ENCODE measurements around the gene SMARCE1.

SMARCE1 gene

GRCh38 chr17:40616592-40616991, 31.0 kb downstream of the SMARCE1 start:
- Histone ChIP-seq H3F3A (ENCODE audit: insufficient read depth, low read length) (no peaks in the 10 kb centered on the region), H3K9ac (ENCODE audit: low read length) (no peak overlapping the region), H3K79me2 (ENCODE audit: insufficient read depth, low read length) (no peaks in the 10 kb centered on the region), H3K27me3 (ENCODE audit: insufficient read depth, low read length) (no peaks in the 10 kb centered on the region), H3K9me2 (ENCODE audit: low read depth, low read length) (no peaks in the 10 kb centered on the region), H4K20me1 (ENCODE audit: insufficient read depth, low read length) (no peaks in the 10 kb centered on the region), H3K27ac (ENCODE audit: low read depth, low read length, poor library complexity, severe bottlenecking) (no peak overlapping the region), H3K9me3 (ENCODE audit: low read length) (no peaks in the 10 kb centered on the region), H3K4me1 (ENCODE audit: insufficient read depth, low read length, severe bottlenecking) (peaks cover 35% of the 10 kb centered on the region), H3K4me3 (ENCODE audit: low read depth, low read length, poor library complexity, severe bottlenecking) (no peak overlapping the region), H3K4me2 (ENCODE audit: low read length) (no peak overlapping the region), H3K36me3 (ENCODE audit: insufficient read depth, low read length) (no peaks in the 10 kb centered on the region), H2AFZ (ENCODE audit: low read length) (no peak overlapping the region)
- TF ChIP-seq EZH2 (IDR thresholded peaks at IDR 0.05; ENCODE audit: borderline replicate concordance, low read length): no peak
- TF ChIP-seq, protein P1, sequence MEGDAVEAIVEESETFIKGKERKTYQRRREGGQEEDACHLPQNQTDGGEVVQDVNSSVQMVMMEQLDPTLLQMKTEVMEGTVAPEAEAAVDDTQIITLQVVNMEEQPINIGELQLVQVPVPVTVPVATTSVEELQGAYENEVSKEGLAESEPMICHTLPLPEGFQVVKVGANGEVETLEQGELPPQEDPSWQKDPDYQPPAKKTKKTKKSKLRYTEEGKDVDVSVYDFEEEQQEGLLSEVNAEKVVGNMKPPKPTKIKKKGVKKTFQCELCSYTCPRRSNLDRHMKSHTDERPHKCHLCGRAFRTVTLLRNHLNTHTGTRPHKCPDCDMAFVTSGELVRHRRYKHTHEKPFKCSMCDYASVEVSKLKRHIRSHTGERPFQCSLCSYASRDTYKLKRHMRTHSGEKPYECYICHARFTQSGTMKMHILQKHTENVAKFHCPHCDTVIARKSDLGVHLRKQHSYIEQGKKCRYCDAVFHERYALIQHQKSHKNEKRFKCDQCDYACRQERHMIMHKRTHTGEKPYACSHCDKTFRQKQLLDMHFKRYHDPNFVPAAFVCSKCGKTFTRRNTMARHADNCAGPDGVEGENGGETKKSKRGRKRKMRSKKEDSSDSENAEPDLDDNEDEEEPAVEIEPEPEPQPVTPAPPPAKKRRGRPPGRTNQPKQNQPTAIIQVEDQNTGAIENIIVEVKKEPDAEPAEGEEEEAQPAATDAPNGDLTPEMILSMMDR (IDR thresholded peaks at IDR 0.05; ENCODE audit: low read length): no peak

DNA sequence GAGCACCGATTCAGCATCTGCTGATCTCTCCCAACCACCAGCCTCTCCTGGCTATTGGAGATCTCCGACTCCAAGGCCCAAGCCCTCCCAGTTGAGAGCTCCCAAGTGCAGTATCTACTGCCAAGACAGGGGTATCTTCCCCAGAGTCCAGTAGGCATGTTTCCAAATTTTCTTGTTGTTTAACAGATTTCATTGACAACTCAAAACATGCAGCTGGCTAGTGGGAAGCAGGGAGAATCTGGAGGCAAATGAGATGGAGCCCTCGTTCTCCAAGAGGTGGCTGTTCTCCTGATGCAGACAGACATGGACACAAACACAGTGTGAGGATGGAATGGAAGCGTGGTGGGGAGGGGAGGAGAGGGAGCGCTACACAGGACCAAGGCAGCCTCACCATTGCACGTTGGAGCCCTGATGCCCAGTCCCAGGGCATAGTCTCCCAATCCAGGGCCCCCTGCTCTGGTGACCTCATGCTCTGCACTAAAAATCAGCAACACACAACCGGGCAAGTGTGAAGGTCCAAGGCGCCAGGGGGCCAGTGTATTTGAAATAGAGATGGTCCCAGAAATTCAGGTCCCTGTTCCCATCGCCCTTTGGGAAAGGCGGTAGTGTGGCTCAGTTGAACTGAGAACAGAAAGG, 31.7 kb downstream of the SMARCE1 start:
- H3K4me2 ChIP-seq (ENCODE audit: low read length): no peak overlapping the region
- H3K9me2 ChIP-seq (ENCODE audit: low read depth, low read length): no peaks in the 10 kb centered on the region
- peak overlapping the region; percentile 72 for H3K27ac ChIP-seq (ENCODE audit: low read depth, low read length, poor library complexity, severe bottlenecking)
- no peak overlapping the region for H3K9ac ChIP-seq (ENCODE audit: low read length)
- H3K9me3 ChIP-seq (ENCODE audit: low read length): no peaks in the 10 kb centered on the region
- H3F3A ChIP-seq (ENCODE audit: insufficient read depth, low read length): no peaks in the 10 kb centered on the region
- no peaks in the 10 kb centered on the region for H3K36me3 ChIP-seq (ENCODE audit: insufficient read depth, low read length)
- H2AFZ ChIP-seq (ENCODE audit: low read length): no peak overlapping the region
- no peaks in the 10 kb centered on the region for H4K20me1 ChIP-seq (ENCODE audit: insufficient read depth, low read length)
- peaks cover 35% of the 10 kb centered on the region for H3K4me1 ChIP-seq (ENCODE audit: insufficient read depth, low read length, severe bottlenecking)
- H3K4me3 ChIP-seq (ENCODE audit: low read depth, low read length, poor library complexity, severe bottlenecking): no peak overlapping the region
- TF ChIP-seq EZH2 (IDR thresholded peaks at IDR 0.05; ENCODE audit: borderline replicate concordance, low read length): no peak
- TF ChIP-seq, protein P1 (IDR thresholded peaks at IDR 0.05; ENCODE audit: low read length): no peak
- no peaks in the 10 kb centered on the region for H3K79me2 ChIP-seq (ENCODE audit: insufficient read depth, low read length)
- no peaks in the 10 kb centered on the region for H3K27me3 ChIP-seq (ENCODE audit: insufficient read depth, low read length)

GRCh38 chr17:40615068-40615840, 32.4 kb downstream of the SMARCE1 start:
- Histone ChIP-seq H3K79me2 (ENCODE audit: insufficient read depth, low read length) (no peaks in the 10 kb centered on the region), H3K4me2 (ENCODE audit: low read length) (peak overlapping the region; percentile 17; the same call in 1 of the 2 replicates), H3K27me3 (ENCODE audit: insufficient read depth, low read length) (no peaks in the 10 kb centered on the region), H4K20me1 (ENCODE audit: insufficient read depth, low read length) (no peaks in the 10 kb centered on the region), H2AFZ (ENCODE audit: low read length) (no peak overlapping the region), H3K4me1 (ENCODE audit: insufficient read depth, low read length, severe bottlenecking) (peaks cover 34% of the 10 kb centered on the region), H3K36me3 (ENCODE audit: insufficient read depth, low read length) (no peaks in the 10 kb centered on the region), H3K27ac (ENCODE audit: low read depth, low read length, poor library complexity, severe bottlenecking) (peak overlapping the region; percentile 72), H3F3A (ENCODE audit: insufficient read depth, low read length) (no peaks in the 10 kb centered on the region), H3K9me3 (ENCODE audit: low read length) (no peaks in the 10 kb centered on the region), H3K9me2 (ENCODE audit: low read depth, low read length) (no peaks in the 10 kb centered on the region), H3K9ac (ENCODE audit: low read length) (no peak overlapping the region; the same call in 1 of the 2 replicates), H3K4me3 (ENCODE audit: low read depth, low read length, poor library complexity, severe bottlenecking) (no peak overlapping the region)
- TF ChIP-seq EZH2 (IDR thresholded peaks at IDR 0.05; ENCODE audit: borderline replicate concordance, low read length): no peak
- TF ChIP-seq, protein P1 (IDR thresholded peaks at IDR 0.05; ENCODE audit: low read length): peak; percentile 72

Data from OCI-LY1 (cell line).